Fibroblast of the aortic adventitia (primary cell): ENCODE results near the gene ZNF184. TPM values are rescaled to one million over a fixed set of nuclear protein-coding genes. Genes with fewer than 3 reads are reported as not detected.
A peak's percentile ranks its signal among the peaks of the same experiment; 100 is the strongest.

Experiments used
- DNase-seq: peaks from one replicate; pipeline ENCODE4 v3.0.0-alpha.2; 2010; ENCODE audit warnings: low read depth
- H3K4me3 ChIP-seq: 2 replicates; pipeline ENCODE4 v1.5.1; 2011; ENCODE audit warnings: low read depth, mild to moderate bottlenecking, control low read depth, low read length, moderate library complexity
- total RNA-seq: library from RNA; depleted of rRNA; stranded (reverse); fragments of >200 nt; gene quantifications from 2 replicates; pipeline ENCODE4 v1.2.3, GENCODE V29; 2012; ENCODE audit warnings: low replicate concordance
- TF ChIP-seq, protein P1 (sequence below): IDR thresholded peaks from 2 replicates; pipeline ENCODE4 v1.5.1; 2011; ENCODE audit warnings: mild to moderate bottlenecking, low read length, control low read depth, inconsistent platforms; ENCODE audit not compliant: insufficient read depth

The ZNF184 gene
- 6.5 and 12.2 TPM in 2 replicates for total RNA-seq

DNA sequence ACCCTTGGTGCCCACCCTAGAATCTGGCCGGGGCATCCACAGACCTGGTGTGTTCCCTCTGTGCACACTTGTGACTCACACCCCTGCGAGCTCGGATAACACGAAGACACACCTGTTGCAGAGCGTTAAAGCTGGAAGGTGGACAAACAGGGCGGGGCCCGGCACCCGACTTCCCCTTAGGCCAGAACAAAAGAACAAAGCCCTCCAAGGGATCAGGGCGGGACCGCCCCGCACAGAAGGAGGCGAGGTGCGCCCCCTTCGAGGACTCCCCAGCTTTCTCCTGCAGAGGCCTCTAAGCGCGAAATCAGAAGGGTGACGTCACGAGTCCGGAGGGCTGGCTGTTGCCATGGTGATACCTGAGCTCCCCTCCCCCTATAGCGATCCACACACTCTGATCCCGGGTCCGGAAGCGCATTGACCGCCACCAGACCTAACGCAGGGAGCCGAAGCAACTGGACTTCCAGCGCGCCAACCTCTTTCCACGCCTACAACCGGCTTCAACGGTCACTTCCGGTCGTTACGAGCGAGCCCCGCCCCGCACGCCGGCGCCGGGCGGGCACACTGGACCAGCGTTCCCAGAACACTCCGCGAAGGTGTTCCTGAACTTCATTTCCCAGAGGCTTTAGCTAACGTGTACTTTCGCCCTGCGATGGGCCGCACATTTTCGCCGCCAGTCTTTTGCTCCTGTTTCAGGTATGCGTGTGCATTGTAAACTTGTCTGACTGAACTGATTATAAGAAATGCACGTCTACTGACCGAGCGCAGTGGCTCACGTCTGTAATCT, at the start of gene ZNF184:
Gene ZNF184, minus strand, starts transcription at position 489 of the 784 bp plus-strand sequence. CDS start 811 bp downstream, outside the sequence.
- TF ChIP-seq, protein P1, sequence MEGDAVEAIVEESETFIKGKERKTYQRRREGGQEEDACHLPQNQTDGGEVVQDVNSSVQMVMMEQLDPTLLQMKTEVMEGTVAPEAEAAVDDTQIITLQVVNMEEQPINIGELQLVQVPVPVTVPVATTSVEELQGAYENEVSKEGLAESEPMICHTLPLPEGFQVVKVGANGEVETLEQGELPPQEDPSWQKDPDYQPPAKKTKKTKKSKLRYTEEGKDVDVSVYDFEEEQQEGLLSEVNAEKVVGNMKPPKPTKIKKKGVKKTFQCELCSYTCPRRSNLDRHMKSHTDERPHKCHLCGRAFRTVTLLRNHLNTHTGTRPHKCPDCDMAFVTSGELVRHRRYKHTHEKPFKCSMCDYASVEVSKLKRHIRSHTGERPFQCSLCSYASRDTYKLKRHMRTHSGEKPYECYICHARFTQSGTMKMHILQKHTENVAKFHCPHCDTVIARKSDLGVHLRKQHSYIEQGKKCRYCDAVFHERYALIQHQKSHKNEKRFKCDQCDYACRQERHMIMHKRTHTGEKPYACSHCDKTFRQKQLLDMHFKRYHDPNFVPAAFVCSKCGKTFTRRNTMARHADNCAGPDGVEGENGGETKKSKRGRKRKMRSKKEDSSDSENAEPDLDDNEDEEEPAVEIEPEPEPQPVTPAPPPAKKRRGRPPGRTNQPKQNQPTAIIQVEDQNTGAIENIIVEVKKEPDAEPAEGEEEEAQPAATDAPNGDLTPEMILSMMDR, result peak; percentile 10
- peak within 1 kb of the TSS; percentile 86 for H3K4me3 ChIP-seq
- DNase-seq, result peak; percentile 97

- TF ChIP-seq, protein P1, result peak; percentile 79
- DNase-seq, result peak; percentile 95
These were observed 46.2 kb upstream of the ZNF184 start for GRCh38 chr6:27518881-27519795.

GRCh38 chr6:27517928-27518787, 45.3 kb upstream of the ZNF184 start:
- TF ChIP-seq, protein P1, result no peak
- no peak for DNase-seq

More at GRCh38 chr6:27518881-27519795, 46.2 kb upstream of the ZNF184 start:
- peak overlapping the region; percentile 87 for H3K4me3 ChIP-seq

GRCh38 chr6:27517238-27517637, 44.3 kb upstream of the ZNF184 start:
- no peak for DNase-seq
- TF ChIP-seq, protein P1, result no peak
- no peak overlapping the region for H3K4me3 ChIP-seq

More at GRCh38 chr6:27517928-27518787, 45.3 kb upstream of the ZNF184 start:
- peak overlapping the region; percentile 87 for H3K4me3 ChIP-seq

DNA sequence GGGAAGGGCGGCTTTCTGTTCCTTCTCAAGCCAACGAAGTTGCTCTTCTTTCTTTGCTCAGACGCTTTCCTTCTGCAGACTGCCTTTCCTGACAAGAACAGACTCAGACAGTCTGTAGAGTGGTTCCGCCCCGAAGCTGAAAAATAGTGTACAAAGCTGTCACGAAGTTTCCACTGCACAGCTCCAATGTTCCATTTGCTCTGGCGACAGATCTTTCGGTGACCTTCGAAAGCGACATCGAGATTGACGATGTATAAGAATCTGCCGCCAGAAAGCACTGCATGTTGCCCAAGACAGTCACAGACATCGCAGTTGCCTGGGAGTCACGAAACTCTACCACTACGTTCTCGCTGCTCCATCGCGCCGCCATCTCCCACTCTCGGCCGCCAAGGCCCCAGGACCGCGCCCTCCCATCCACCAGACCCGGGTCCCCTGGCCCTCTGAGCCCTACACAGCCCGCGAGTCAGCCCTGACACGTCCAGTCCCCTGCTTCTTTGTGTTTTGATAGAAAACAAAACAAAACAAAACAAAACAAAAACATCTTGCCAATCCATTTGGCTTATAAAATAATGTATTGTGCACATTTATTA, 42.1 kb upstream of the ZNF184 start:
- H3K4me3 ChIP-seq, result peak overlapping the region; percentile 35
- TF ChIP-seq, protein P1, result no peak
- no peak for DNase-seq
